ENCODE results near the gene PPCS.

GRCh38 chr1:42482635-42483153, 26.4 kb downstream of the PPCS start:
- TF ChIP-seq CTCF (conservative IDR thresholded peaks at IDR 0.05) = no peak
- no peak for TF ChIP-seq EZH2 (IDR thresholded peaks at IDR 0.05; ENCODE audit: low read depth)
